IMR-90 (cell line): ENCODE measurements around the gene LSMEM2. TPM values are rescaled to one million over a fixed set of nuclear protein-coding genes. Genes with fewer than 3 reads are reported as not detected.

Experiments
- ATAC-seq: fragments of 200-7000 bp; cut with Tn5 transposase; 2 replicates; pipeline ENCODE4 v1.9.1; 2020; ENCODE audit warnings: low read depth, mild to moderate bottlenecking, moderate library complexity
- BruUV-seq: library from RNA; stranded (reverse); fragments of 400-500 nt; replicated peaks from 2 replicates; lab custom pipeline; 2021; lab: Mats Ljungman, UMichigan
- CTCF ChIA-PET: fragments of 300-600 bp; formaldehyde crosslinking; extraction: SDS; loops from one replicate; lab custom pipeline; 2021; ENCODE audit warnings: antibody characterized with exemption; lab: Yijun Ruan, JAX
- POLR2A ChIA-PET: fragments of 300-600 bp; sonication (Branson Sonifier 250); formaldehyde crosslinking; loops from one replicate; lab custom pipeline; 2022; ENCODE audit warnings: antibody characterized with exemption; ENCODE audit not compliant: unreplicated experiment; lab: Charles Lee
- DNase-seq: peaks from one replicate; pipeline ENCODE4 v3.0.0; 2013
- H2AFZ ChIP-seq: replicated peaks from 2 replicates; pipeline ENCODE3; 2013; ENCODE audit warnings: low read length, mild to moderate bottlenecking; ENCODE audit not compliant: poor library complexity
- H2AK5ac ChIP-seq: 2 replicates; pipeline ENCODE4 v1.6.1; 2013; ENCODE audit warnings: low read depth, low read length, inconsistent platforms
- H2AK9ac ChIP-seq: replicated peaks from 2 replicates; pipeline ENCODE3; 2013; ENCODE audit warnings: mild to moderate bottlenecking, low read depth, low read length, moderate library complexity; ENCODE audit not compliant: poor library complexity
- H2BK120ac ChIP-seq: 2 replicates; pipeline ENCODE4 v1.6.1; 2013; ENCODE audit warnings: low read depth, low read length, inconsistent platforms
- H2BK15ac ChIP-seq: 3 replicates; pipeline ENCODE4 v1.6.1; 2013; ENCODE audit warnings: low read depth, low read length, inconsistent platforms
- H2BK20ac ChIP-seq: 2 replicates; pipeline ENCODE4 v1.6.1; 2013; ENCODE audit warnings: low read depth, mild to moderate bottlenecking, inconsistent platforms, low read length, moderate library complexity
- H2BK5ac ChIP-seq: 2 replicates; pipeline ENCODE4 v1.6.1; 2013; ENCODE audit warnings: mild to moderate bottlenecking, low read depth, low read length, inconsistent platforms; ENCODE audit not compliant: poor library complexity, severe bottlenecking
- H3K14ac ChIP-seq: replicated peaks from 2 replicates; pipeline ENCODE4 v1.6.1; 2013; ENCODE audit warnings: low read depth, low read length, inconsistent platforms
- H3K18ac ChIP-seq: 2 replicates; pipeline ENCODE4 v1.6.1; 2013; ENCODE audit warnings: low read depth, low read length, control low read depth
- H3K23ac ChIP-seq: 2 replicates; pipeline ENCODE4 v1.6.1; 2013; ENCODE audit warnings: low read depth, low read length, inconsistent platforms
- H3K27ac ChIP-seq: 2 replicates; pipeline ENCODE4 v1.5.1; 2013; ENCODE audit warnings: mild to moderate bottlenecking, control low read depth, low read length; ENCODE audit not compliant: insufficient read depth
- H3K27me3 ChIP-seq: 2 replicates; pipeline ENCODE4 v1.6.1; 2013; ENCODE audit warnings: low read length; ENCODE audit not compliant: control insufficient read depth, insufficient read depth
- H3K36me3 ChIP-seq: 2 replicates; pipeline ENCODE4 v1.6.1; 2013; ENCODE audit warnings: low read length, mixed read lengths; ENCODE audit not compliant: control insufficient read depth, insufficient read depth
- H3K4ac ChIP-seq: 2 replicates; pipeline ENCODE4 v1.6.1; 2013; ENCODE audit warnings: low read depth, low read length, inconsistent platforms
- H3K4me1 ChIP-seq: 2 replicates; pipeline ENCODE4 v1.6.1; 2013; ENCODE audit warnings: low read length, mixed read lengths; ENCODE audit not compliant: control insufficient read depth, insufficient read depth
- H3K4me2 ChIP-seq: 2 replicates; pipeline ENCODE4 v1.6.1; 2013; ENCODE audit warnings: low read depth, mild to moderate bottlenecking, control low read depth, low read length, moderate library complexity
- H3K4me3 ChIP-seq: 2 replicates; pipeline ENCODE4 v1.5.1; 2013; ENCODE audit warnings: low read depth, mild to moderate bottlenecking, control low read depth, low read length, moderate library complexity; ENCODE audit not compliant: insufficient read depth
- H3K56ac ChIP-seq: 2 replicates; pipeline ENCODE4 v1.6.1; 2013; ENCODE audit warnings: low read length, inconsistent platforms; ENCODE audit not compliant: insufficient read depth; ENCODE audit errors: extremely low read depth
- H3K79me1 ChIP-seq, 2 experiments: 2 replicates each; pipeline ENCODE4 v1.6.1; 2013; ENCODE audit warnings: low read length in 2 of 2, inconsistent platforms in 1 of 2, low read depth in 1 of 2
- H3K9ac ChIP-seq: 2 replicates; pipeline ENCODE4 v1.6.1; 2013; ENCODE audit warnings: low read depth, low read length, control low read depth
- H3K9me1 ChIP-seq: 2 replicates; pipeline ENCODE4 v1.6.1; 2013; ENCODE audit warnings: low read length, inconsistent platforms; ENCODE audit not compliant: insufficient read depth
- H3K9me3 ChIP-seq: 2 replicates; pipeline ENCODE4 v1.6.1; 2013; ENCODE audit warnings: low read length; ENCODE audit not compliant: control insufficient read depth, insufficient read depth
- H4K20me1 ChIP-seq: 2 replicates; pipeline ENCODE4 v1.6.1; 2013; ENCODE audit warnings: low read length, inconsistent platforms; ENCODE audit not compliant: insufficient read depth
- H4K5ac ChIP-seq: 2 replicates; pipeline ENCODE4 v1.6.1; 2013; ENCODE audit warnings: mild to moderate bottlenecking, low read depth, low read length, control low read depth
- H4K8ac ChIP-seq, 2 experiments: 2 replicates each; pipeline ENCODE4 v1.6.1; 2013; ENCODE audit warnings: low read depth in 2 of 2, low read length in 2 of 2, control low read depth in 1 of 2, inconsistent platforms in 1 of 2
- H4K91ac ChIP-seq: 2 replicates; pipeline ENCODE4 v1.6.1; 2013; ENCODE audit warnings: low read depth, low read length, inconsistent platforms; ENCODE audit not compliant: insufficient read depth
- CTCF ChIP-seq: conservative IDR thresholded peaks from 2 replicates; pipeline ENCODE4 v1.5.1; 2012; ENCODE audit warnings: mild to moderate bottlenecking, low read depth, low read length, improper control_type of control experiment
- ELK1 ChIP-seq: fragments of 150-350 bp; IDR thresholded peaks from 2 replicates; pipeline ENCODE4 v1.6.1; 2016; ENCODE audit warnings: low read depth, mild to moderate bottlenecking, low read length, moderate library complexity, borderline replicate concordance
- FOS ChIP-seq: fragments of 150-350 bp; IDR thresholded peaks from 2 replicates; pipeline ENCODE4 v1.6.1; 2016; ENCODE audit warnings: low read depth, low read length
- MAFK ChIP-seq: IDR thresholded peaks from 2 replicates; pipeline ENCODE4 v1.6.1; 2012; ENCODE audit warnings: low read depth, low read length, improper control_type of control experiment
- MAZ ChIP-seq: IDR thresholded peaks from 2 replicates; pipeline ENCODE4 v1.6.1; 2012; ENCODE audit warnings: low read depth, mild to moderate bottlenecking, low read length, improper control_type of control experiment, moderate library complexity, borderline replicate concordance
- NFE2L2 ChIP-seq: fragments of 150-350 bp; IDR thresholded peaks from 2 replicates; pipeline ENCODE4 v1.6.1; 2016; ENCODE audit warnings: low read depth, mild to moderate bottlenecking, low read length
- POLR2A ChIP-seq: IDR thresholded peaks from 2 replicates; pipeline ENCODE4 v1.6.1; 2012; ENCODE audit warnings: mild to moderate bottlenecking, low read depth, low read length
- RAD21 ChIP-seq: IDR thresholded peaks from 2 replicates; pipeline ENCODE4 v1.6.1; 2012; ENCODE audit warnings: low read length, improper control_type of control experiment
- RCOR1 ChIP-seq: IDR thresholded peaks from 2 replicates; pipeline ENCODE4 v1.6.1; 2012; ENCODE audit warnings: mild to moderate bottlenecking, low read length, improper control_type of control experiment; ENCODE audit not compliant: insufficient replicate concordance
- WGBS, 2 experiments: methylation state at CpG; one replicate each; pipeline versions ENCODE4 v1.1.5 to v1.1.7; 2013; ENCODE audit warnings: missing lambda C conversion rate in 2 of 2; ENCODE audit not compliant: insufficient read length in 1 of 2; ENCODE audit errors: extremely low coverage in 2 of 2; 5-methylcytosine and 5-hydroxymethylcytosine counted together
- dilution Hi-C: fragments of 300-500 bp; cut with HindIII; formaldehyde crosslinking; loops from one replicate; pipeline ENCODE4 v1.14.3; 2018; ENCODE audit warnings: low sequenced_read_pairs; ENCODE audit not compliant: unreplicated experiment
- in situ Hi-C: fragments of 300-500 bp; cut with MboI; formaldehyde crosslinking; loops from 3 replicates; pipeline ENCODE4 v1.14.3; 2019; ENCODE audit warnings: low sequenced_read_pairs, inconsistent platforms, mixed read lengths
- intact Hi-C: fragments of 100-400 bp; cut with micrococcal nuclease; formaldehyde crosslinking; loops from 2 replicates; pipeline ENCODE4 v1.10.0; 2022
- polyA plus RNA-seq, 3 experiments: library from polyadenylated mRNA; depleted of rRNA; stranded (reverse); fragments of >200 nt; gene quantifications; 2 replicates each; pipeline ENCODE4 v1.2.3, GENCODE V29; 2012; ENCODE audit warnings: low replicate concordance in 1 of 3
- total RNA-seq: library from RNA; depleted of rRNA; stranded (reverse); fragments of >200 nt; gene quantifications from 2 replicates; pipeline ENCODE4 v1.2.3, GENCODE V29; 2012

LSMEM2 gene
- total and polyA plus RNA-seq, 2 of the 4 experiments (the other 2 are of a cell fraction): under 0.01 TPM; not detected in 1

- Histone ChIP-seq H3K18ac (no peak overlapping the region; the same call in 1 of the 2 replicates), H3K27ac (peak overlapping the region; percentile 80; the same call in 1 of the 2 replicates), H3K9me3 (no peaks in the 10 kb centered on the region)
These were observed 10.6 kb upstream of the LSMEM2 start for GRCh38 chr3:50268276-50268675.

More at GRCh38 chr3:50268276-50268675, 10.6 kb upstream of the LSMEM2 start:
- Histone ChIP-seq H2BK20ac (peak overlapping the region; percentile 90; the same call in 1 of the 2 replicates), H4K20me1 (no peaks in the 10 kb centered on the region), H3K79me1 (peaks cover 3 to 49% of the 10 kb centered on the region in 2 experiments; a peak in 3 of 4 replicates), H3K4ac (peak overlapping the region; percentile 100), H3K36me3 (peaks cover 2% of the 10 kb centered on the region; the same call in 1 of the 2 replicates), H2AK9ac (peak overlapping the region; percentile 95), H2BK5ac (peak overlapping the region; percentile 83), H3K27me3 (no peaks in the 10 kb centered on the region), H3K23ac (no peak overlapping the region), H3K9me1 (peaks cover 39% of the 10 kb centered on the region), H2AK5ac (peak overlapping the region; percentile 96; the same call in 1 of the 2 replicates), H3K56ac (no peak overlapping the region), H3K9ac (no peak overlapping the region; the same call in 1 of the 2 replicates), H3K4me2 (peak overlapping the region; percentile 71), H3K14ac (peak overlapping the region; percentile 33; the same call in 1 of the 2 replicates), H4K5ac (no peak overlapping the region), H3K4me1 (peaks cover 67% of the 10 kb centered on the region), H2AFZ (peak overlapping the region; percentile 71), H3K4me3 (no peak overlapping the region), H2BK15ac (peak overlapping the region; percentile 95; the same call in 1 of the 3 replicates), H4K91ac (0 out of 2 replicates have a peak overlapping the region, but pooled peaks have one; percentile 27), H4K8ac (peak overlapping the region; percentile 56 to 98; a peak in 1 of 4 replicates), H2BK120ac (peak overlapping the region; percentile 94)
- ChIA-PET CTCF (interaction anchor here (1.6 kb wide), 1 partner anchor 41 kb away, joined by 5 read pairs; no protein-coding TSS in a partner anchor), POLR2A (no interaction called here)
- intact Hi-C loops: no loop called here
- ATAC-seq (no peak), DNase-seq (no peak)
- no peak for TF ChIP-seq RAD21
- TF ChIP-seq ELK1: no peak
- no peak for TF ChIP-seq NFE2L2
- no peak for TF ChIP-seq CTCF
- TF ChIP-seq FOS: no peak
- no peak for TF ChIP-seq MAZ
- TF ChIP-seq POLR2A: no peak
- TF ChIP-seq RCOR1: no peak
- TF ChIP-seq MAFK: no peak
- 70% methylated on average over 2 of the region's 3 CpGs; no CpG with 5 or more reads in 1 of the 2 experiments for WGBS, 2 experiments
- in situ Hi-C loops: no loop called here
- BruUV-seq: no TSS peak
- dilution Hi-C loops: no loop called here
